ENCODE data around the gene SHLD2.
"Not testable (repeated sequence)": the region's sequence is repeated elsewhere in the genome, so short reads cannot be mapped to it uniquely, and the experiment has no call there.

Gene SHLD2

GRCh38 chr10:87132176-87132575 is 37.2 kb downstream of the SHLD2 start:
- H2BK120ac ChIP-seq (ENCODE audit: low read depth, low read length); DNase-seq (ENCODE audit: low spot score); H3K79me1 ChIP-seq (ENCODE audit: low read depth, low read length); H3K4ac ChIP-seq (ENCODE audit: low read length); H3K18ac ChIP-seq (ENCODE audit: low read length); H3K9ac ChIP-seq (ENCODE audit: low read depth, low read length, poor library complexity); H2AFZ ChIP-seq (ENCODE audit: low read length); H3K27ac ChIP-seq (replicated peaks; ENCODE audit: low read length); H3K4me3 ChIP-seq (ENCODE audit: low read length in 2 of 2); H3K23ac ChIP-seq (ENCODE audit: low read depth, low read length, poor library complexity); H3K4me1 ChIP-seq (ENCODE audit: control insufficient read depth in 2 of 2, insufficient read depth in 1 of 2, low read depth in 1 of 2, low read length in 2 of 2); H2BK12ac ChIP-seq (ENCODE audit: low read length); H2BK15ac ChIP-seq (ENCODE audit: low read length); H2AK5ac ChIP-seq (ENCODE audit: low read depth, low read length); H3K27me3 ChIP-seq (ENCODE audit: control insufficient read depth in 3 of 3, insufficient read depth in 3 of 3, low read depth in 1 of 3, low read length in 3 of 3); H4K8ac ChIP-seq (ENCODE audit: low read depth, low read length); H3K14ac ChIP-seq (ENCODE audit: low read length); H3K36me3 ChIP-seq (replicated peaks in 1 of 2; ENCODE audit: control insufficient read depth in 2 of 2, insufficient read depth in 2 of 2, low read length in 2 of 2); H3K4me2 ChIP-seq (ENCODE audit: insufficient read depth, low read length, poor library complexity, severe bottlenecking); H4K91ac ChIP-seq (ENCODE audit: low read depth, low read length, poor library complexity); H2BK5ac ChIP-seq (ENCODE audit: low read length); H3K9me3 ChIP-seq (replicated peaks in 1 of 2; ENCODE audit: control insufficient read depth in 2 of 2, insufficient read depth in 1 of 2, low read depth in 1 of 2, low read length in 2 of 2): not testable (repeated sequence)

GRCh38 chr10:87133936-87134335 is 38.9 kb downstream of the SHLD2 start:
- H2BK120ac ChIP-seq (ENCODE audit: low read depth, low read length); H3K9me3 ChIP-seq (replicated peaks in 1 of 2; ENCODE audit: control insufficient read depth in 2 of 2, insufficient read depth in 1 of 2, low read depth in 1 of 2, low read length in 2 of 2); H4K8ac ChIP-seq (ENCODE audit: low read depth, low read length); DNase-seq (ENCODE audit: low spot score); H4K91ac ChIP-seq (ENCODE audit: low read depth, low read length, poor library complexity); H2BK5ac ChIP-seq (ENCODE audit: low read length); H2AK5ac ChIP-seq (ENCODE audit: low read depth, low read length); H2BK15ac ChIP-seq (ENCODE audit: low read length); H3K4ac ChIP-seq (ENCODE audit: low read length); H2AFZ ChIP-seq (ENCODE audit: low read length); H3K23ac ChIP-seq (ENCODE audit: low read depth, low read length, poor library complexity); H3K14ac ChIP-seq (ENCODE audit: low read length); H3K9ac ChIP-seq (ENCODE audit: low read depth, low read length, poor library complexity); H3K79me1 ChIP-seq (ENCODE audit: low read depth, low read length); H3K27ac ChIP-seq (replicated peaks; ENCODE audit: low read length); H3K18ac ChIP-seq (ENCODE audit: low read length); H3K4me1 ChIP-seq (ENCODE audit: control insufficient read depth in 2 of 2, insufficient read depth in 1 of 2, low read depth in 1 of 2, low read length in 2 of 2); H3K4me2 ChIP-seq (ENCODE audit: insufficient read depth, low read length, poor library complexity, severe bottlenecking); H2BK12ac ChIP-seq (ENCODE audit: low read length); H3K36me3 ChIP-seq (replicated peaks in 1 of 2; ENCODE audit: control insufficient read depth in 2 of 2, insufficient read depth in 2 of 2, low read length in 2 of 2); H3K4me3 ChIP-seq (ENCODE audit: low read length in 2 of 2); H3K27me3 ChIP-seq (ENCODE audit: control insufficient read depth in 3 of 3, insufficient read depth in 3 of 3, low read depth in 1 of 3, low read length in 3 of 3): not testable (repeated sequence)
- no CpG with 5 or more reads among the region's 2 CpGs for WGBS, 2 donors (ENCODE audit: extremely low coverage in 2 of 2, insufficient read length in 2 of 2, insufficient replicate concordance in 1 of 2)

- DNase-seq (ENCODE audit: low spot score); H3K4ac ChIP-seq (ENCODE audit: low read length); H3K4me3 ChIP-seq (ENCODE audit: low read length in 2 of 2); H2AFZ ChIP-seq (ENCODE audit: low read length); H2BK120ac ChIP-seq (ENCODE audit: low read depth, low read length); H4K8ac ChIP-seq (ENCODE audit: low read depth, low read length); H2AK5ac ChIP-seq (ENCODE audit: low read depth, low read length); H2BK5ac ChIP-seq (ENCODE audit: low read length); H3K4me1 ChIP-seq (ENCODE audit: control insufficient read depth in 2 of 2, insufficient read depth in 1 of 2, low read depth in 1 of 2, low read length in 2 of 2); H3K9ac ChIP-seq (ENCODE audit: low read depth, low read length, poor library complexity); H3K23ac ChIP-seq (ENCODE audit: low read depth, low read length, poor library complexity); H4K91ac ChIP-seq (ENCODE audit: low read depth, low read length, poor library complexity); H3K36me3 ChIP-seq (replicated peaks in 1 of 2; ENCODE audit: control insufficient read depth in 2 of 2, insufficient read depth in 2 of 2, low read length in 2 of 2); H3K4me2 ChIP-seq (ENCODE audit: insufficient read depth, low read length, poor library complexity, severe bottlenecking); H3K18ac ChIP-seq (ENCODE audit: low read length); H3K79me1 ChIP-seq (ENCODE audit: low read depth, low read length); H2BK15ac ChIP-seq (ENCODE audit: low read length); H3K9me3 ChIP-seq (replicated peaks in 1 of 2; ENCODE audit: control insufficient read depth in 2 of 2, insufficient read depth in 1 of 2, low read depth in 1 of 2, low read length in 2 of 2); H2BK12ac ChIP-seq (ENCODE audit: low read length); H3K14ac ChIP-seq (ENCODE audit: low read length); H3K27ac ChIP-seq (replicated peaks; ENCODE audit: low read length); H3K27me3 ChIP-seq (ENCODE audit: control insufficient read depth in 3 of 3, insufficient read depth in 3 of 3, low read depth in 1 of 3, low read length in 3 of 3): not testable (repeated sequence)
- no CpG with 5 or more reads among the region's 2 CpGs for WGBS, 2 donors (ENCODE audit: extremely low coverage in 2 of 2, insufficient read length in 2 of 2, insufficient replicate concordance in 1 of 2)
Observed at GRCh38 chr10:87134440-87134839, 39.4 kb downstream of the SHLD2 start.

GRCh38 chr10:87137478-87137877 is 42.5 kb downstream of the SHLD2 start:
- not testable (repeated sequence) for DNase-seq (ENCODE audit: low spot score); H2BK120ac ChIP-seq (ENCODE audit: low read depth, low read length); H3K9ac ChIP-seq (ENCODE audit: low read depth, low read length, poor library complexity); H2BK5ac ChIP-seq (ENCODE audit: low read length); H2BK15ac ChIP-seq (ENCODE audit: low read length); H4K8ac ChIP-seq (ENCODE audit: low read depth, low read length); H2AFZ ChIP-seq (ENCODE audit: low read length); H3K14ac ChIP-seq (ENCODE audit: low read length); H3K4me3 ChIP-seq (ENCODE audit: low read length in 2 of 2); H3K18ac ChIP-seq (ENCODE audit: low read length); H4K91ac ChIP-seq (ENCODE audit: low read depth, low read length, poor library complexity); H3K79me1 ChIP-seq (ENCODE audit: low read depth, low read length); H2BK12ac ChIP-seq (ENCODE audit: low read length); H2AK5ac ChIP-seq (ENCODE audit: low read depth, low read length); H3K9me3 ChIP-seq (replicated peaks in 1 of 2; ENCODE audit: control insufficient read depth in 2 of 2, insufficient read depth in 1 of 2, low read depth in 1 of 2, low read length in 2 of 2); H3K4me2 ChIP-seq (ENCODE audit: insufficient read depth, low read length, poor library complexity, severe bottlenecking); H3K36me3 ChIP-seq (replicated peaks in 1 of 2; ENCODE audit: control insufficient read depth in 2 of 2, insufficient read depth in 2 of 2, low read length in 2 of 2); H3K27me3 ChIP-seq (ENCODE audit: control insufficient read depth in 3 of 3, insufficient read depth in 3 of 3, low read depth in 1 of 3, low read length in 3 of 3); H3K23ac ChIP-seq (ENCODE audit: low read depth, low read length, poor library complexity); H3K4me1 ChIP-seq (ENCODE audit: control insufficient read depth in 2 of 2, insufficient read depth in 1 of 2, low read depth in 1 of 2, low read length in 2 of 2); H3K27ac ChIP-seq (replicated peaks; ENCODE audit: low read length); H3K4ac ChIP-seq (ENCODE audit: low read length)

All from neuronal stem cell (in vitro differentiated cells).